HCT116 (cell line): Measurements from ENCODE around the gene RPS25. TPM values are rescaled to one million over a fixed set of nuclear protein-coding genes. Genes with fewer than 3 reads are reported as not detected.

ENCODE experiments used
- ATAC-seq: fragments of 200-7000 bp; cut with Tn5 transposase; 2 replicates; pipeline ENCODE4 v1.9.1; 2020; ENCODE audit warnings: mild to moderate bottlenecking, moderate library complexity
- BruUV-seq: library from RNA; stranded (reverse); fragments of 400-500 nt; replicated peaks from 2 replicates; lab custom pipeline; 2021; lab: Mats Ljungman, UMichigan
- CTCF ChIA-PET: fragments of 300-600 bp; sonication (Branson Sonifier 250); formaldehyde crosslinking; loops from one replicate; lab custom pipeline; 2021; ENCODE audit warnings: antibody characterized with exemption; lab: Charles Lee
- POLR2A ChIA-PET: fragments of 300-600, 350-600 bp; sonication (Branson Sonifier 250); formaldehyde crosslinking; loops from one replicate; lab custom pipeline; 2021; ENCODE audit warnings: antibody characterized with exemption; lab: Charles Lee
- RAD21 ChIA-PET, 2 experiments: fragments of 300-600 bp; sonication (Branson Sonifier 250); formaldehyde crosslinking; loops; one replicate each; lab custom pipeline; 2023; ENCODE audit warnings: low total read pairs in 2 of 2; ENCODE audit not compliant: uncharacterized antibody in 2 of 2, unreplicated experiment in 2 of 2, low non-redundant PET in 1 of 2; lab: Charles Lee
- DNase-seq: peaks from one replicate; pipeline ENCODE4 v3.0.0-alpha.2; 2010; ENCODE audit warnings: low read depth, low spot score
- H2AFZ ChIP-seq: fragments of 200-600 bp; shearing (Covaris generic), sonication (generic); 2 replicates; pipeline ENCODE4 v1.6.1; 2017; ENCODE audit warnings: low read depth, mixed run types, mixed read lengths, antibody characterized with exemption, low read length; ENCODE audit not compliant: poor library complexity, severe bottlenecking
- H3K27ac ChIP-seq: 2 replicates; pipeline ENCODE4 v1.5.1; 2012; ENCODE audit warnings: low read depth, low read length
- H3K27me3 ChIP-seq: fragments of 200-600 bp; sonication (generic); 2 replicates; pipeline ENCODE4 v1.6.1; 2016; ENCODE audit warnings: mixed run types, low read length, mixed read lengths; ENCODE audit not compliant: insufficient read depth
- H3K36me3 ChIP-seq, 2 experiments: fragments of 200-500 bp in 1 of 2; fragments of 200-600 bp in 1 of 2; sonication (Bioruptor generic) in 1 of 2; sonication (generic) in 1 of 2; 2 replicates each; pipeline versions ENCODE4 v1.5.1 to v1.6.1; 2014 to 2016; ENCODE audit warnings: low read length in 2 of 2, inconsistent platforms in 1 of 2, mixed read lengths in 1 of 2, mixed run types in 1 of 2; ENCODE audit not compliant: insufficient read depth in 2 of 2, control insufficient read depth in 1 of 2
- H3K4me1 ChIP-seq, 2 experiments: fragments of 200-600 bp in 1 of 2; sonication (generic) in 1 of 2; 2 replicates each; pipeline versions ENCODE4 v1.5.1 to v1.6.1; 2012 to 2017; ENCODE audit warnings: low read length in 2 of 2, inconsistent platforms in 1 of 2, mild to moderate bottlenecking in 1 of 2, mixed read lengths in 1 of 2, mixed run types in 1 of 2, moderate library complexity in 1 of 2; ENCODE audit not compliant: insufficient read depth in 2 of 2, control insufficient read depth in 1 of 2
- H3K4me2 ChIP-seq: fragments of 200-600 bp; sonication (generic); 2 replicates; pipeline ENCODE4 v1.6.1; 2017; ENCODE audit warnings: mixed run types, low read length, mixed read lengths
- H3K4me3 ChIP-seq, 2 experiments: fragments of 200-600 bp in 1 of 2; sonication (generic) in 1 of 2; replicated peaks in 1 of 2; 2 replicates each; pipeline ENCODE4 v1.5.1; 2011 to 2016; ENCODE audit warnings: low read length in 2 of 2, control low read depth in 1 of 2, low read depth in 1 of 2, mild to moderate bottlenecking in 1 of 2, mixed read lengths in 1 of 2, mixed run types in 1 of 2
- H3K79me2 ChIP-seq: fragments of 200-600 bp; sonication (generic); 2 replicates; pipeline ENCODE4 v1.6.1; 2017; ENCODE audit warnings: mild to moderate bottlenecking, mixed run types, low read length, moderate library complexity, mixed read lengths; ENCODE audit not compliant: insufficient read depth
- H3K9ac ChIP-seq: fragments of 200-600 bp; sonication (generic); 2 replicates; pipeline ENCODE4 v1.6.1; 2016; ENCODE audit warnings: low read length, mixed read lengths
- H3K9me2 ChIP-seq: fragments of 200-600 bp; sonication (generic), shearing (Covaris generic); 2 replicates; pipeline ENCODE4 v1.6.1; 2017; ENCODE audit warnings: mixed run types, mild to moderate bottlenecking, moderate library complexity; ENCODE audit not compliant: insufficient read depth
- H3K9me3 ChIP-seq, 2 experiments: fragments of 200-500 bp in 1 of 2; fragments of 200-600 bp in 1 of 2; sonication (Bioruptor generic) in 1 of 2; sonication (generic) in 1 of 2; 2 replicates each; pipeline ENCODE4 v1.6.1; 2014 to 2017; ENCODE audit warnings: low read length in 2 of 2, mixed read lengths in 2 of 2, inconsistent platforms in 1 of 2, low read depth in 1 of 2, mild to moderate bottlenecking in 1 of 2, mixed run types in 1 of 2, moderate library complexity in 1 of 2; ENCODE audit not compliant: control insufficient read depth in 1 of 2, insufficient read depth in 1 of 2
- H4K20me1 ChIP-seq: fragments of 200-600 bp; sonication (generic), shearing (Covaris generic); 2 replicates; pipeline ENCODE4 v1.6.1; 2017; ENCODE audit warnings: mixed run types, mild to moderate bottlenecking, moderate library complexity; ENCODE audit not compliant: insufficient read depth
- CEBPB ChIP-seq: IDR thresholded peaks from 2 replicates; pipeline ENCODE4 v1.6.1; 2012; ENCODE audit warnings: low read depth
- ELF1 ChIP-seq: IDR thresholded peaks from 2 replicates; pipeline ENCODE4 v1.6.1; 2012; ENCODE audit warnings: low read depth, borderline replicate concordance
- JUND ChIP-seq: IDR thresholded peaks from 2 replicates; pipeline ENCODE4 v1.6.1; 2012
- POLR2A ChIP-seq: IDR thresholded peaks from 2 replicates; pipeline ENCODE4 v1.7.0; 2011; ENCODE audit warnings: borderline replicate concordance; ENCODE audit not compliant: insufficient read depth, insufficient read length; ENCODE audit errors: extremely low read depth
- RAD21 ChIP-seq: IDR thresholded peaks from 2 replicates; pipeline ENCODE4 v1.6.1; 2012; ENCODE audit warnings: low read depth, mild to moderate bottlenecking
- TCF7L2 ChIP-seq: IDR thresholded peaks from 2 replicates; pipeline ENCODE4 v1.7.0; 2011; ENCODE audit warnings: borderline replicate concordance, inconsistent platforms; ENCODE audit not compliant: insufficient read depth, insufficient read length; ENCODE audit errors: extremely low read depth
- ZNF274 ChIP-seq: fragments of 200-500 bp; sonication (Bioruptor generic); IDR thresholded peaks from 2 replicates; pipeline ENCODE4 v1.6.1; 2014; ENCODE audit warnings: mild to moderate bottlenecking, low read depth, low read length, inconsistent platforms
- intact Hi-C: fragments of 100-400 bp; cut with micrococcal nuclease; formaldehyde crosslinking; loops from 2 replicates; pipeline ENCODE4 v1.10.0; 2022
- total RNA-seq: library from RNA; stranded (reverse); gene quantifications from one replicate; pipeline ENCODE4 v1.2.1, GENCODE V29; 2021; ENCODE audit not compliant: unreplicated experiment
- TF ChIP-seq, protein P1 (sequence below), 3 experiments: fragments of 200-600 bp in 1 of 3; sonication (generic) in 1 of 3; IDR thresholded peaks in 2 of 3; conservative IDR thresholded peaks in 1 of 3; 2 replicates each; pipeline ENCODE4 v1.5.1; 2012 to 2017; ENCODE audit warnings: low read depth in 2 of 3, low read length in 2 of 3, antibody characterized with exemption in 1 of 3, borderline replicate concordance in 1 of 3, control low read depth in 1 of 3, mild to moderate bottlenecking in 1 of 3, mixed read lengths in 1 of 3, mixed run types in 1 of 3, moderate library complexity in 1 of 3; ENCODE audit not compliant: insufficient read depth in 1 of 3
- TF ChIP-seq, protein P2 (sequence below): IDR thresholded peaks from 2 replicates; pipeline ENCODE4 v1.6.1; 2012

The RPS25 gene
- total RNA-seq, 1 experiment from 2014 or later = 1,404 TPM

DNA sequence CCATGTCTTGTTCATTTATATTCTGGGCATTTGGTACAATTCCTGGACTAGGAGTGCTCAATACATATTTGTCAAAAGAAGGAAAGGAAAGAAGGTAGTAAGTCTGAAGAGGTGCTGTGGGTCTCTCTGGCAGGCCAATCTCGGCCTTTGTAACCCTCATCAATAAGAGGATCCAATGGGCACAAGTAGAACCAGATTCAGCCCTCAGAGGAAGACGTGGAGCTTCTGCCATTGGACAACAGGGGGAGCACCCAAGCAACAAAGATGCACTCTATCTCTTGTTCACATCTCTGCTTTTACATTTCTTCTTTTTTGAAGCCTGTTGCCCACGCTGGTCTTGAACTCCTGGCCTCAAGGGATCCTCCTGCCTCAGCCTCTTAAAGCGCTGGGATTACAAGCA, 47.2 kb upstream of the RPS25 start:
- TF ChIP-seq RAD21 (peak; percentile 65), ZNF274 (no peak), ELF1 (no peak), POLR2A (no peak)
- TF ChIP-seq, protein P1, sequence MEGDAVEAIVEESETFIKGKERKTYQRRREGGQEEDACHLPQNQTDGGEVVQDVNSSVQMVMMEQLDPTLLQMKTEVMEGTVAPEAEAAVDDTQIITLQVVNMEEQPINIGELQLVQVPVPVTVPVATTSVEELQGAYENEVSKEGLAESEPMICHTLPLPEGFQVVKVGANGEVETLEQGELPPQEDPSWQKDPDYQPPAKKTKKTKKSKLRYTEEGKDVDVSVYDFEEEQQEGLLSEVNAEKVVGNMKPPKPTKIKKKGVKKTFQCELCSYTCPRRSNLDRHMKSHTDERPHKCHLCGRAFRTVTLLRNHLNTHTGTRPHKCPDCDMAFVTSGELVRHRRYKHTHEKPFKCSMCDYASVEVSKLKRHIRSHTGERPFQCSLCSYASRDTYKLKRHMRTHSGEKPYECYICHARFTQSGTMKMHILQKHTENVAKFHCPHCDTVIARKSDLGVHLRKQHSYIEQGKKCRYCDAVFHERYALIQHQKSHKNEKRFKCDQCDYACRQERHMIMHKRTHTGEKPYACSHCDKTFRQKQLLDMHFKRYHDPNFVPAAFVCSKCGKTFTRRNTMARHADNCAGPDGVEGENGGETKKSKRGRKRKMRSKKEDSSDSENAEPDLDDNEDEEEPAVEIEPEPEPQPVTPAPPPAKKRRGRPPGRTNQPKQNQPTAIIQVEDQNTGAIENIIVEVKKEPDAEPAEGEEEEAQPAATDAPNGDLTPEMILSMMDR (IDR thresholded peaks at IDR 0.05 in 2 of 3, conservative IDR thresholded peaks at IDR 0.05 in 1 of 3; ENCODE audit: borderline replicate concordance in 1 of 3, insufficient read depth in 1 of 3, low read depth in 2 of 3, low read length in 2 of 3) = peak; percentile 56 to 64 (median 58); a peak in 5 of 6 replicates
- POLR2A ChIA-PET = no interaction called here
- DNase-seq = no peak
- H3K36me3 ChIP-seq = peaks cover 2 to 4% of the 10 kb centered on the region in 2 experiments; a peak in 3 of 4 replicates
- RAD21 ChIA-PET = interaction anchor here in 1 of 2 experiments (1.0 kb wide), 1 partner anchor 273 kb away, joined by 3 read pairs; no protein-coding TSS in a partner anchor
- no peak overlapping the region for H3K9ac ChIP-seq
- intact Hi-C loops = no loop called here
- no peaks in the 10 kb centered on the region for H3K27me3 ChIP-seq
- H3K4me2 ChIP-seq = no peak overlapping the region
- H3K9me3 ChIP-seq = no peaks in the 10 kb centered on the region
- ATAC-seq = peak; percentile 64
- H2AFZ ChIP-seq = no peak overlapping the region
- H3K4me3 ChIP-seq = no peak overlapping the region
- H3K27ac ChIP-seq = no peak overlapping the region
- H4K20me1 ChIP-seq = no peaks in the 10 kb centered on the region
- CTCF ChIA-PET = no interaction called here
- peaks cover 14% of the 10 kb centered on the region for H3K79me2 ChIP-seq
- no peaks in the 10 kb centered on the region for H3K9me2 ChIP-seq
- TSS peak; percentile 27 for BruUV-seq
- H3K4me1 ChIP-seq = peaks cover 9 to 21% of the 10 kb centered on the region in 2 experiments

DNA sequence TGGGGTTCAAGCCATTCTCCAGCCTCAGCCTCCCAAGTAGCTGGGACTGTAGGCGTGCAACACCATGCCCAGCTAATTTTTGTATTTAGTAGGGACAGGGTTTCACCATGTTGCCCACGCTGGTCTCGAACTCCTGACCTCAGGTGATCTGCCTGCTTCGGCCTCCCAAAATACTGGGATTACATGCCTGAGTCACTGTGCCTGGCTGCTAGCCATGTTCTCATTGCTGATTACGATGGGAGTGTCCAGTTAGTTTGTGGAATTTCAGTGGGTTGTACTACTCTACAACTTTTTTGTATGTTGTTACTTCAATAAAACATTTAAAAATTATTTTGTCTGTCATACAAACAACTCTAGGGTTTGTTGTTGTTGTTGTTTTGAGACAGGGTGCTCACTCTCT, 44.6 kb upstream of the RPS25 start:
- intact Hi-C loops = no loop called here

More for the DNA sequence above, 44.6 kb upstream of the RPS25 start:
- POLR2A ChIA-PET = interaction anchor here (0.6 to 1.0 kb wide), 2 partner anchors 29 to 39 kb away, joined by 3 to 4 read pairs; partner anchors contain the start of gene DPAGT1
- H3K27me3 ChIP-seq = no peaks in the 10 kb centered on the region
- RAD21 ChIA-PET = no interaction called here
- H2AFZ ChIP-seq = no peak overlapping the region
- no peak overlapping the region for H3K4me3 ChIP-seq
- H3K9me3 ChIP-seq = no peaks in the 10 kb centered on the region
- no peaks in the 10 kb centered on the region for H4K20me1 ChIP-seq
- TF ChIP-seq, protein P2, sequence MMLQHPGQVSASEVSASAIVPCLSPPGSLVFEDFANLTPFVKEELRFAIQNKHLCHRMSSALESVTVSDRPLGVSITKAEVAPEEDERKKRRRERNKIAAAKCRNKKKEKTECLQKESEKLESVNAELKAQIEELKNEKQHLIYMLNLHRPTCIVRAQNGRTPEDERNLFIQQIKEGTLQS = no peak
- TF ChIP-seq TCF7L2 = no peak
- TF ChIP-seq CEBPB = 0 out of 2 replicates have a peak, but pooled peaks have one; percentile 18
- 0 out of 2 replicates have a peak, but pooled peaks have one; percentile 18 for TF ChIP-seq JUND
- H3K36me3 ChIP-seq = no peaks in the 10 kb centered on the region
- H3K9ac ChIP-seq = no peak overlapping the region
- BruUV-seq = no TSS peak
- ATAC-seq = no peak
- H3K4me1 ChIP-seq = peaks cover 12 to 27% of the 10 kb centered on the region in 2 experiments
- H3K9me2 ChIP-seq = no peaks in the 10 kb centered on the region
- peaks cover 1% of the 10 kb centered on the region for H3K79me2 ChIP-seq
- DNase-seq = no peak
- CTCF ChIA-PET = no interaction called here
- no peak overlapping the region for H3K27ac ChIP-seq
- H3K4me2 ChIP-seq = peak overlapping the region; percentile 44
